ENCODE data around the gene FRMD1.

FRMD1 gene

GRCh38 chr6:168007592-168008338 lies 71.2 kb downstream of the FRMD1 start:
- in situ Hi-C loops (cut with MboI; ENCODE audit: low sequenced_read_pairs, unreplicated experiment) = no loop called here
- no peak for DNase-seq (ENCODE audit: low spot score)
- no peak for TF ChIP-seq CTCF (IDR thresholded peaks at IDR 0.05; ENCODE audit: borderline replicate concordance, control extremely low read depth, extremely low read depth, insufficient read depth, missing control alignments)

GRCh38 chr6:168005796-168006195 lies 73.2 kb downstream of the FRMD1 start:
- in situ Hi-C loops (cut with MboI; ENCODE audit: low sequenced_read_pairs, unreplicated experiment) = no loop called here
- DNase-seq (ENCODE audit: low spot score) = no peak

GRCh38 chr6:168004945-168005344 lies 74.1 kb downstream of the FRMD1 start:
- DNase-seq (ENCODE audit: low spot score) = no peak
- in situ Hi-C loops (cut with MboI; ENCODE audit: low sequenced_read_pairs, unreplicated experiment) = no loop called here
- no peak for TF ChIP-seq CTCF (IDR thresholded peaks at IDR 0.05; ENCODE audit: borderline replicate concordance, control extremely low read depth, extremely low read depth, insufficient read depth, missing control alignments)

More at GRCh38 chr6:168005796-168006195, 73.2 kb downstream of the FRMD1 start:
- TF ChIP-seq CTCF (IDR thresholded peaks at IDR 0.05; ENCODE audit: borderline replicate concordance, control extremely low read depth, extremely low read depth, insufficient read depth, missing control alignments) = no peak

- in situ Hi-C loops (cut with MboI; ENCODE audit: low sequenced_read_pairs, unreplicated experiment) = no loop called here
- no peak for DNase-seq (ENCODE audit: low spot score)
- TF ChIP-seq CTCF (IDR thresholded peaks at IDR 0.05; ENCODE audit: borderline replicate concordance, control extremely low read depth, extremely low read depth, insufficient read depth, missing control alignments) = no peak
Measured at GRCh38 chr6:168004023-168004422, 75.0 kb downstream of the FRMD1 start.
